ENCODE data around the gene CHIT1. TPM values are rescaled to one million over a fixed set of nuclear protein-coding genes. Genes with fewer than 3 reads are reported as not detected.

Gene CHIT1
- total and polyA plus RNA-seq, 9 of the 15 experiments (the other 6 are each of a cell fraction or from before 2014, with no cell fraction given) = not detected

GRCh38 chr1:203271018-203271743 is 41.7 kb upstream of the CHIT1 start (continued):
- TF ChIP-seq AFF1 (IDR thresholded peaks at IDR 0.05; ENCODE audit: low read depth in 1 of 2, partially characterized antibody in 2 of 2) = peak in 1 of 2 experiments; percentile 66
- 0 out of 2 replicates have a peak, but pooled peaks have one; percentile 39 for TF ChIP-seq ETS1 (conservative IDR thresholded peaks at IDR 0.05; ENCODE audit: control insufficient read depth, low read depth, low read length)
- no peak for TF ChIP-seq FOXP4 (CRISPR knock-in tag; IDR thresholded peaks at IDR 0.05; ENCODE audit: borderline replicate concordance)
- no peak for TF ChIP-seq GTF2A2 (tag; IDR thresholded peaks at IDR 0.05)
- TF ChIP-seq JUN (IDR thresholded peaks at IDR 0.05; ENCODE audit: borderline replicate concordance, low read depth, low read length) = no peak
- TF ChIP-seq JUN (CRISPR knock-in tag; IDR thresholded peaks at IDR 0.05; ENCODE audit: borderline replicate concordance) = no peak
- no peak for TF ChIP-seq LEF1 (IDR thresholded peaks at IDR 0.05)
- TF ChIP-seq KHSRP (IDR thresholded peaks at IDR 0.05) = no peak
- TF ChIP-seq ESRRB (CRISPR knock-in tag; IDR thresholded peaks at IDR 0.05; ENCODE audit: borderline replicate concordance) = no peak
- TF ChIP-seq ZNF507 (tag; conservative IDR thresholded peaks at IDR 0.05) = no peak
- TF ChIP-seq ASH1L (IDR thresholded peaks at IDR 0.05; ENCODE audit: borderline replicate concordance, low read depth, partially characterized antibody) = no peak
- TF ChIP-seq MTA2 (IDR thresholded peaks at IDR 0.05; ENCODE audit: low read depth) = no peak
- no peak for TF ChIP-seq MCM3 (IDR thresholded peaks at IDR 0.05)
- TF ChIP-seq FOXM1 (IDR thresholded peaks at IDR 0.05; ENCODE audit: low read depth) = no peak
- TF ChIP-seq FOXM1 (CRISPR knock-in tag; IDR thresholded peaks at IDR 0.05; ENCODE audit: low read depth) = no peak
- no peak for TF ChIP-seq C11orf30 (IDR thresholded peaks at IDR 0.05; ENCODE audit: low read depth)
- no peak for TF ChIP-seq THRAP3 (IDR thresholded peaks at IDR 0.05; ENCODE audit: borderline replicate concordance)
- no peak for TF ChIP-seq ZBTB49 (CRISPR knock-in tag; IDR thresholded peaks at IDR 0.05; ENCODE audit: borderline replicate concordance)
- TF ChIP-seq ZNF780A (CRISPR knock-in tag; IDR thresholded peaks at IDR 0.05) = no peak
